ENCODE data around the gene CXCL16. TPM values are rescaled to one million over a fixed set of nuclear protein-coding genes. Genes with fewer than 3 reads are reported as not detected.

Gene CXCL16
- total and polyA plus RNA-seq, 2 of the 13 experiments (the other 11 are each of a cell fraction or from before 2014, with no cell fraction given), result 9.4 to 101 TPM

- TF ChIP-seq ZNF747 (CRISPR knock-in tag; IDR thresholded peaks at IDR 0.05; ENCODE audit: borderline replicate concordance) (no peak), ZNF3 (CRISPR knock-in tag; IDR thresholded peaks at IDR 0.05) (no peak)
These were observed 48.0 kb downstream of the CXCL16 start (continued) for GRCh38 chr17:4691686-4692085.

GRCh38 chr17:4690745-4691144 lies 49.0 kb downstream of the CXCL16 start:
- POLR2A ChIA-PET, result interaction anchor here (1.1 kb wide), 1 partner anchor 12 kb away, joined by 3 read pairs; no protein-coding TSS in a partner anchor
- no peak overlapping the region for H3K9ac ChIP-seq (ENCODE audit: insufficient read depth, low read depth, low read length)
- H3K27me3 ChIP-seq (ENCODE audit: control insufficient read depth in 1 of 2, insufficient read depth in 2 of 2, low read length in 2 of 2), result no peaks in the 10 kb centered on the region
- H3K9me3 ChIP-seq (ENCODE audit: low read length), result no peaks in the 10 kb centered on the region
- no peaks in the 10 kb centered on the region for H3K4me1 ChIP-seq (ENCODE audit: insufficient read depth, low read length)
- H3K36me3 ChIP-seq (replicated peaks in 1 of 2; ENCODE audit: control insufficient read depth in 1 of 2, insufficient read depth in 2 of 2, low read length in 2 of 2), result peaks cover 20 to 61% of the 10 kb centered on the region in 2 experiments
- ATAC-seq (no peak), FAIRE-seq (no peak), DNase-seq (ENCODE audit: low spot score) (no peak)
- H3K4me2 ChIP-seq (ENCODE audit: low read depth, low read length), result no peak overlapping the region
- no peak overlapping the region for H3K27ac ChIP-seq (ENCODE audit: extremely low read length, insufficient read depth, low read length)
- no peak overlapping the region for H2AFZ ChIP-seq (ENCODE audit: low read length)
- WGBS (ENCODE audit: low lambda C conversion rate), result 88% methylated on average over 1 of the region's 2 CpGs
- H3K79me2 ChIP-seq (ENCODE audit: insufficient read depth, low read length), result peaks cover 64% of the 10 kb centered on the region
- no TSS peak for BruUV-seq (replicated peaks)
- intact Hi-C loops (cut with micrococcal nuclease; ENCODE audit: unreplicated experiment), result no loop called here
- in situ Hi-C loops (cut with HindIII; ENCODE audit: extremely low pct_ligation_motif_present, low pct_unique_long_range_greater_than_20kb), result no loop called here
- CTCF ChIA-PET (ENCODE audit: low intra/inter-chr PET ratio, low total read pairs), result no interaction called here
- H4K20me1 ChIP-seq (ENCODE audit: insufficient read depth, low read length), result peaks cover 7% of the 10 kb centered on the region
- no peak overlapping the region for H3K4me3 ChIP-seq (replicated peaks in 1 of 3; ENCODE audit: insufficient read depth in 1 of 3, low read depth in 2 of 3, low read length in 3 of 3)
- no peak for TF ChIP-seq MAFG (CRISPR knock-in tag; IDR thresholded peaks at IDR 0.05)
- no peak for TF ChIP-seq JUNB (CRISPR knock-in tag; IDR thresholded peaks at IDR 0.05; ENCODE audit: borderline replicate concordance)
- no peak for TF ChIP-seq STAT6 (CRISPR knock-in tag; IDR thresholded peaks at IDR 0.05; ENCODE audit: borderline replicate concordance)
- no peak for TF ChIP-seq ZMYM2 (CRISPR knock-in tag; IDR thresholded peaks at IDR 0.05)
- TF ChIP-seq NR3C1 (CRISPR knock-in tag; IDR thresholded peaks at IDR 0.05), result no peak
- no peak for TF ChIP-seq SNAI1 (CRISPR knock-in tag; IDR thresholded peaks at IDR 0.05; ENCODE audit: borderline replicate concordance)
- TF ChIP-seq KAT8 (CRISPR knock-in tag; IDR thresholded peaks at IDR 0.05), result no peak
- TF ChIP-seq FOXA3 (CRISPR knock-in tag; IDR thresholded peaks at IDR 0.05), result no peak
- TF ChIP-seq NFYC (CRISPR knock-in tag; IDR thresholded peaks at IDR 0.05), result no peak
- no peak for TF ChIP-seq ETV5 (CRISPR knock-in tag; IDR thresholded peaks at IDR 0.05; ENCODE audit: borderline replicate concordance)
- TF ChIP-seq SIX1 (CRISPR knock-in tag; IDR thresholded peaks at IDR 0.05; ENCODE audit: borderline replicate concordance), result no peak
- no peak for TF ChIP-seq PHF5A (CRISPR knock-in tag; IDR thresholded peaks at IDR 0.05; ENCODE audit: low read depth, unreplicated experiment)
- TF ChIP-seq ZNF124 (CRISPR knock-in tag; IDR thresholded peaks at IDR 0.05), result no peak
- TF ChIP-seq BORCS8-MEF2B (CRISPR knock-in tag; IDR thresholded peaks at IDR 0.05), result no peak
- no peak for TF ChIP-seq ZNF788 (CRISPR knock-in tag; IDR thresholded peaks at IDR 0.05; ENCODE audit: borderline replicate concordance)
- TF ChIP-seq ZNF513 (CRISPR knock-in tag; conservative IDR thresholded peaks at IDR 0.05), result no peak
- no peak for TF ChIP-seq ZBTB43 (CRISPR knock-in tag; conservative IDR thresholded peaks at IDR 0.05)

Data from HepG2 (cell line).